Stimulated activated naive CD8-positive, alpha-beta T cell treated with anti-CD3 and anti-CD28 coated beads, Interleukin-15, Interleukin-2, amounts not matched to agents 100 ng/mL and 50 ng/mL, for 24 hours (primary cell): ENCODE results near the gene S100A6.

Experiments used
- H3K27ac Mint-ChIP-seq: one replicate; pipeline ENCODE4 v1.8.0; 2021; ENCODE audit warnings: mild to moderate bottlenecking, mixed read lengths
- H3K27me3 Mint-ChIP-seq: one replicate; pipeline ENCODE4 v1.8.0; 2021; ENCODE audit warnings: mixed read lengths
- H3K36me3 Mint-ChIP-seq: one replicate; pipeline ENCODE4 v1.8.0; 2021; ENCODE audit warnings: low read depth, mixed read lengths
- H3K4me1 Mint-ChIP-seq: one replicate; pipeline ENCODE4 v1.8.0; 2021; ENCODE audit warnings: low read depth, mixed read lengths
- H3K4me3 Mint-ChIP-seq: one replicate; pipeline ENCODE4 v1.8.0; 2021; ENCODE audit warnings: mild to moderate bottlenecking, mixed read lengths
- H3K9me3 Mint-ChIP-seq: one replicate; pipeline ENCODE4 v1.8.0; 2021; ENCODE audit warnings: mixed read lengths

Gene S100A6

DNA sequence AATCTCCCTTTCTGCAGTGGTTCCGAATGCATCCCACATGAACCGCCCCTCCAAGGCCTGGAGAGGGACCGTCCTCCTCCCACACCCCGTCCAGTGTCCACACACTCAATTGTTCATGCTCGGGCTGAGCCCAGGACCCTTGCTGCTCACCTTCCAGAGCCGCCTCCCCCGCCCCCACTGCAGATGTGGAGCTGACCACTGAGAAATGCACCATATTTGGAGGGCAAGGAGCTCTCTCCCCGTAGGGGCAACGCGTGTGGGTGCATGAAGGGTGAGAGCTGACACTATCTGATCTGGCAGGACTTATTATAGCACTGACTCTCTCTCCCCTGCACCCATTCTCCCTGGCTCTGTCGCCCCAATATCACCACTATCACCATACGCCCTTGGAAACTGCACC lies 17.3 kb upstream of the S100A6 start:
- H3K27me3 Mint-ChIP-seq, result no peaks in the 10 kb centered on the region
- H3K9me3 Mint-ChIP-seq, result no peaks in the 10 kb centered on the region
- H3K4me3 Mint-ChIP-seq, result no peak overlapping the region
- H3K27ac Mint-ChIP-seq, result no peak overlapping the region
- H3K4me1 Mint-ChIP-seq, result peaks cover 4% of the 10 kb centered on the region
- no peaks in the 10 kb centered on the region for H3K36me3 Mint-ChIP-seq

DNA sequence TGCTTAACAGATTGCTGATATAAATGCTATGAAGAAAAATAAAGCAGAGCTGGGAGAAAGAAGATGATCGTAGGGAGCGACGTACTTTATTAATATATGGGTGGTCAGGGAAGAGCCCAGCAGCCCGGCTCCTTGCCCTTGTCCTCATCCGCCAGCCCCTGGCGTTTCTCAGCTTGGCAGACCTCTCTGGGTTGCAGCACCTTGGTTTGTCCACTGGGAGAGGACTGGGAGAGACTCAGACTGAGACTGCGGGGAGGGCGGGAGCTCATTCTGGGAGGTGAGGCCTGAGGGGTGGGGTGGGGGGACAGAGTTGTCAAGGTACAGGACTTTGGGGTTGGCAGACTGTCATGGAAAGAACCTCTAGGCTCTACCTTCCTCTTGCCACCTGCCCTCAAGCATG lies 16.5 kb upstream of the S100A6 start:
- H3K27me3 Mint-ChIP-seq, result no peaks in the 10 kb centered on the region
- H3K36me3 Mint-ChIP-seq, result no peaks in the 10 kb centered on the region
- no peaks in the 10 kb centered on the region for H3K9me3 Mint-ChIP-seq
- peaks cover 4% of the 10 kb centered on the region for H3K4me1 Mint-ChIP-seq
- H3K27ac Mint-ChIP-seq, result no peak overlapping the region
- H3K4me3 Mint-ChIP-seq, result no peak overlapping the region

DNA sequence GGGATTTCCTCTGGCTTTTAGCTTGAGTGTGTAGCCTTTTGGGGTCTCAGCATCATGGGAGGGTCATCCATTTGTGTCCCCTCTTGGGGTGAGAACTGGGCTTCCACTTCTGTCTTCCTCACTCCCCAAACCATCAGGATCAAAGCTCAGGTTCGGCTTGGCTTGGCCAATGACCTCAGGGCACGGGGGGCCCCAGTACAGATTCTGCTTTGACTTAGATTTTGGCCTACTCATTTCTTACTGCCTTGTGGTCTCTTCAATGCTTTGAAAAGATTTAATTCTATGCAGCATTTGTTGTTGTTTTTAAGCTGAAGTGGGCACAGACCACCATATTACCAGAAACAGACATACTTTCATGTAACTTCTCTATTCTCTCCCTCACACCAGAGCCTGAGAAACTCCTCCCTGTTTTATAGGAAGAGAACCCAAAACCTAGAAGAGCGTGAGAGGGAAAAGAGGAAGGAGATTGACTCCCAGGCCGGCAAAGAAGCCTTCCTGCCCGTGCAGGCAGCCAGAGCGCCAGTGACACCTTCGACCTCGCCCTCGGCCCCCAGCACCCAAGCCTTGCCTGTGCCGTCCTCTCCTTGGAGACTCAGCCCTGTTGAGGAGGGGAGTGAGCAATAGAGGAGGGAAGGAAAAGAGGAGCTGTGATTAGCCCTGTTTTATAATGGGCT lies 15.2 kb upstream of the S100A6 start:
- Mint-ChIP-seq H3K4me3 (no peak overlapping the region), H3K27me3 (no peaks in the 10 kb centered on the region), H3K4me1 (peaks cover 11% of the 10 kb centered on the region), H3K27ac (no peak overlapping the region), H3K36me3 (no peaks in the 10 kb centered on the region), H3K9me3 (no peaks in the 10 kb centered on the region)

DNA sequence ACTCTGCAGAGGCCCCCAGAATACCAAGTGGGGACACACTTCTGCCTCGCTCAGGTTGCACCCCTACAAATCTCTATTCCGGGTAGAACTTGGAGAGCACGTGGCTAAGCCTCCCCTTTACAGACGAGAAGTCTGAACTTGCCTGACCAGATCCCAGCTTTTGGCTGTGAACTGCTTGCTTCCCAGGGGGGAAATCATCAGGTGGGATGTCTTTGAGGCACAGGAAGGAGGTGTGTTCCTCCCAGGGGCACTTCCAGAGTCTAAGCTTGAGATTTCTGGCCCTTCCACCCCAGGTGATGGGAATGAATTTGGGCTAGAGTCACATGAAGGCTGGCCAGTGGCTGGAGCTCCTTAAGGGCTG lies 14.6 kb upstream of the S100A6 start:
- H3K27me3 Mint-ChIP-seq, result no peaks in the 10 kb centered on the region
- H3K4me1 Mint-ChIP-seq, result peaks cover 17% of the 10 kb centered on the region
- no peaks in the 10 kb centered on the region for H3K36me3 Mint-ChIP-seq
- H3K27ac Mint-ChIP-seq, result no peak overlapping the region
- no peak overlapping the region for H3K4me3 Mint-ChIP-seq
- no peaks in the 10 kb centered on the region for H3K9me3 Mint-ChIP-seq

DNA sequence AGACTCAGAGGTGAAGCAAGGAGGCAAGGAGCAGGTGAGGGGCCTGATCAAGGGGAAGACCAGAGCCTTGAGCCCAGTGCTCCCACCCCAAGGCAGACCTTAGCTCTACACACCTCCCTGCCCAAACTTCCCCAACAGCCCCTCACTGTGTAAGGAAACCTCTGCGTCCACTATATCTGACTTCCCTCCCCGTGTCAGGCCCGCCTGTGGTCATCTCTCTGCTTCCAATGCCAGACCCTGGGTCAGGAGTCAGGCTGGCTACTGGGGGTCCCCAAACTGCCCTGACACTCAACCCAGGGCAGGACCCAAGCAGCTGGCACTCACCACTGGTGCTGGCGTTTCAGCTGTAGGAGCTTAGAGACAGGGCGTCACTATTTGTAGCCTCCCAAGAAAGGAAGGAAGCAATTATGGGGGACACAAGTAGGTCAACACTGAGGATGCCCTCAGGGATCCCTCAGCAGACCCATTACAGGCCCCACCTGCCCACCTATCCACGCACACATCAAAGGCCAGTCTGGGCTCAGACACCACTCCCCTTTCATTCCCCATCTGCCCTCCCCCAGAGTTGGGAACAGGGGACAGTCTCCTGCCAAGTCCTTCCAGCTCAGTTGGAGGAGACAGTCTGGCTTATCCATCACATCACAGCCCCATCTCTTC lies 14.1 kb upstream of the S100A6 start:
- Mint-ChIP-seq H3K4me1 (peaks cover 22% of the 10 kb centered on the region), H3K27me3 (no peaks in the 10 kb centered on the region), H3K36me3 (peaks cover under 1% of the 10 kb centered on the region), H3K27ac (no peak overlapping the region), H3K4me3 (no peak overlapping the region), H3K9me3 (no peaks in the 10 kb centered on the region)

DNA sequence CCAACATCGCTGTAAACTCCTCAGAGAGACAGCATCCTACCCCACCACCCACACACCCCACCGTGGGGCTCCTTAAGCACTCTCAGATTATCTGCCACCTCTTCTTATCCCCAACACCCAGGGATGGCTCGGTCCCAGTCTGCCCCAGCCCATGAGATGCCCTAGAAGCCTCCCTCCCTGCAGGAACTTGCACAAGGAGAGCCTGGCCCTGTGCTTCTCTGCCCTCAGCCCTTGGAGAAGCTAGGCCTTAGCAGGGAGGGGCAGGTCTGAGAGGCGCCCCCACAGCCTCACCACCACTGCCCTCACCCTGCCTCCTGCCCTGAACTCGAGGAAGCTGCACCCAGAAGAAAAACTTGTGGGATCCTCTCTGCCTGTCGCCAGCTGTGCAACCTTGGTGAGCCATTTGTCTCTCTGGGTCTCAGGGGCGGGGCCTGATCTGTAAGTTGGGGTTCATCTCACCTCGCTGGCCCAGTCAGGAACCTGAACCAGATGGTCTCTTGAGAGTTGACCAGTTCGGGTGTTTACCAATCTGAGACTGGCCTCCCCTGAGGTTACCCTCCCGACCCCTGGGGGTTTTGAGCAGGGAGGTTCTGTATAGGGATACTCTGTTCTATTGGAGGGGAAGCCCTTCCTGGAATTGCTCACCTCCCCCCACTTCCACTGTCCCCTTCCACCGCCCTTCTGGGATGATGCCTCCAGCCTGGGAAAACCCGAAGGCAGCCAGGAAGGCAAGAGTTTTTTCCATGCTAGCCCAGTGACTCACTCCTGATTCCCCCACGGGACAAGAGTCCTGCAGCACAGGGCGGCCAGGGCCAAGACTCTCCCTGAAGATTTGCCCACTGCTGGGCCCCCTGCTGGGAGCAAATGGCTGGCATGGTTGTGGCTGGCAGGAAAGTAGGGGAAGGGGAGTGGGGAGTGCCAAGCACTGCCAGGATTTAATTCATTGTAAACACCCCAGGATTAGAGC lies 13.2 kb upstream of the S100A6 start, which contains the start of gene S100A3:
Gene S100A3 (minus strand): TSS at position 537 of the 967 bp plus-strand sequence. CDS start 773 bp downstream, outside the sequence.
- Mint-ChIP-seq H3K9me3 (no peaks in the 10 kb centered on the region), H3K36me3 (peaks cover 3% of the 10 kb centered on the region), H3K27me3 (no peaks in the 10 kb centered on the region), H3K4me1 (peaks cover 30% of the 10 kb centered on the region), H3K4me3 (no peak within 1 kb of the TSS), H3K27ac (no peak within 1 kb of the TSS)

DNA sequence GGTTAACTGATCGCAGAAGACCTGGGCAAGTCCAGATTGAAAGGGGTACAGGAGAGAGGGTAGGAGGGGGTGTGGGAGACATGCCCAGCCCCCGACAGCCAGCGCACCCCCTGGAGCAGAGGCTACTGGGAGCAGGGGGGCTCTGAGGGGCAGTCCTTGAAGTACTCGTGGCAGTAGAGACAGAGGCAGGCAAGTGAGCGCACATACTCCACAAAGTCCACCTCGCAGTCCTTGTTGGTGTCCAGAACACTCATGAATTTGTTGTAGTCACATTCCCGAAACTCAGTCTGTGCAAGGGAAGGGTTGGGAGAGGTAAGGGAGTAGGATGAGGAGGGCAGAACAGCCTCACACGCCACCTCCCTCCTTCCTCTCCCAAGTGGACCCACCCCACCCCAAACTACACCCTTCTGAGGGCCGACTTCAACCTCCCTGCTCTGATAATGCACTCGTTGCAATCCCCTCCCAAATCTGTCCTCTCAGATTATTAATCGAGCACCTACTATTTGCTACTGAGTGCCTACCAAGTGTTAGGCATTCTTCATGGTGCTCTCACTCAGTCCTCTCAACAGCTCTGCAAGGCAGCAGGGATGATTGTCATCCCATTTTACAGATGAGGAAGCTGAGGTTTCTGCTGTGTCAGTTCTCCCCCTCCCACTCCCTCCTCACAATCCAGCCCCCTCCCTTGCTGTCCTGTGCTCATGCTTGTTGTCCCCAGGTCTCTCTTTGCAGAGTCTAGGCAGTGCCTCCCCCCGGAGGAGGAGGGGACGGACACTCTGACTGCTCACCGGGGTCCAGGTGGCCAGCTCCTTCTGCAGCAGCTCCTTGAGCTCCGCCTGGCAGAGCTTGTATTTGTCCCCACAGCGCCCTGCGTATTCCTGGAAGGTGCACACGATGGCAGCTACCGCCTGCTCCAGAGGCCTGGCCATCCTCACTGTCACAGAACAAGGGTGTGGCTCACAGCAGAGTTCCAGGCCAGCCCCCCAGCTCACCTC lies 12.1 kb upstream of the S100A6 start:
- Mint-ChIP-seq H3K4me3 (no peak overlapping the region), H3K27me3 (no peaks in the 10 kb centered on the region), H3K36me3 (peaks cover 10% of the 10 kb centered on the region), H3K9me3 (no peaks in the 10 kb centered on the region), H3K27ac (no peak overlapping the region), H3K4me1 (peaks cover 42% of the 10 kb centered on the region)

DNA sequence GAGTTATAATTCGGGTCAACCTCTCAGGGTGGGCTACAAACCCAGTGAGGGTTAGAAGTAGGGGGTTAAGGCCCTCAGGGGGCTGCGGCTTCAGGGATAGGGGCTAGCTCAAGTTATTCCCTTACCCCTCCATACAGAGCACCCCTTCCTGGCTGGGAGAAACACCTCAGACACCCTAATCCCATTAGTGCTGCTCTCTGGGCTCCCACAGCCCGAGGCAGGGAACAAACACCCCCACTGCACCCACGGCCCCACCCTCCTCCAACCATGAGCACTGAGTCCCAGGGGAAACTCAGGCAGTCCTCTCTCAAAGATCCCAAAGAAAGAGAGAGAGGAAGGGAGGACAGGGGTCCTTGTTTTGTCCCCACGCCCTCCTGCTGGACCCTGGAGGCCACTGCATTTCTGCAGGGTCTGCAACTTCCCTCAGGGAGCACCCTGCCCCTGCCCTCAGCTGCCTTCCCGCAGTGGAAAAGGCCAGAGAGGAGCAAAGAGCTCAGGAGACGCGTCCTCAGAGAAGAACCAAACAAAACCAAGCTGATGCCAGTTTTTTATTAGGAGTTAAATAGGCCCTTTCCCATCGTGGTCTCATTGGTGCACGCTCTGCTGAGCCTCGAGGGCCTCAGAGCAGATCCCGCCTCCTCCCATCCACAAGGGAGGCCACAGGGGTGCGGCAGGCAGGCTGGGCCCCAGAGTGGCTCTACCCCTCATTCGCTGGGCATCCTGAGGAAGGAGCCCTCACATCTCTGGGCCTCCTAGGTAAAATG lies 11.2 kb upstream of the S100A6 start:
- Mint-ChIP-seq H3K4me3 (no peak overlapping the region), H3K27me3 (no peaks in the 10 kb centered on the region), H3K27ac (no peak overlapping the region), H3K36me3 (peaks cover 10% of the 10 kb centered on the region), H3K4me1 (peaks cover 51% of the 10 kb centered on the region), H3K9me3 (no peaks in the 10 kb centered on the region)

DNA sequence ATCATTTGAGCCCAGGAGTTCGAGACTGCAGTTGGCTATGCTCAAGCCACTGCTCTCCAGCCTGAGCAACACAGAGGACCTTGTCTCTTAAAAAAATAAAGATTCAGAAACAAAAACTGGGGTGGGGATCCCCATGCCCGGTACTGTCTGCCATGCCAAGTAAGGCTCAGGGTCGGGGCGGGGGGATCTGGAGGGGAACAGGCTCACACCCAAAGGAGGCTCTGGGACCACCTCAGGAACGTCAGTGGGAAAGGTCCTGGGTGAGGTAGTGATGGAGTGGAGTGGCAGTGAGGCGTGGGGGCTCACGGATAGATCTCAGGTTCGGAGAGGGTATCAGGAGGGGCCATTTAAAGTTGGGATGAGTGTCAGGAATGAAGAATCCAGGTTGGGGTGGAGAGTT lies 10.6 kb upstream of the S100A6 start:
- Mint-ChIP-seq H3K36me3 (peaks cover 10% of the 10 kb centered on the region), H3K27me3 (no peaks in the 10 kb centered on the region), H3K9me3 (no peaks in the 10 kb centered on the region), H3K27ac (no peak overlapping the region), H3K4me1 (peaks cover 57% of the 10 kb centered on the region), H3K4me3 (no peak overlapping the region)

DNA sequence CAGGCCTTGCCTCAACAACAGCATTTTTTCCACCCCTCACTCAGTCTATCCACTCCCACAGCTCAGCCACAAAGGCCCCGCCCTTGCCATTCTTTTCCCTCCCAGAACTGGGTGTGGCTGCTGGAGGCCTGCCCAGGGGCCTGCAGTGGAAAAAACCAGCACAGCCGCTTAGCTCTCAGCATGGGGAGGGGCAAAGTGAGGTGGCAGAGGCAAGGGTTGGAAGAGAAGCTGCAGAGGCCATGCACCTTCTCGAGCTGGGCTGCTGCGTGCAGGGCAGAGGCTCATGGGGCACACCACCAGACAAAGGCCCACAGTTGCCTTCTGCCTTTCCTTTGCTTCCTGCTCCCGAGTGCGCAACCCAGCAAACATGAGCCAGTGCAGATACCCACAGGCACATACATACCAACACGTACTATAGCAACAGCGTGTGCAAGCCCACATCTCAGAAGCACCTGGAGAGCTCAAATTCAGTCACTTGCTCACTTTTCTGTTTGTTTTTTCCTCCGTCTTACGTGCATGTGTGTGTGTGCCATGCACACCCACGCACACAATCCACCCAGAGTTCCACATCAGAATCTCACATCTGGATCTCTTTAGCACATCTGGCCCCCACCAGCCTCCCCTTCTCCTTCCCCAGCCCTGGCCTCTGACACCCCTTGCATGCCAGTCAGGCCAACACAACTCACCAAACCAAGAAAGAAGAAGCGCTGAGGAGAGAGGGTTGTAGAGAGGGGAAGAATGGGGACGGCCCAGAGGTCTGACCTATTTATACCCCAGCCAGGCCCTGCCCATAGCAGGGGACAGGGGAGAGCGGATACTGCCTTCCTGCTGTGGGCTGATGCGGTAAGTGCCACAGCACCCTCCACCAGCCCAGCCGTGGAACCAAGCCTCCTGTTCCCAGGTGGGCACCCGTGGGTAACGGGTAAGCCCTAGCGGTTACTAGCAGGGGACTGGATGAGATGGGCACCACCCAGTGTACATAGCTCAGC lies 9.6 kb upstream of the S100A6 start, which contains the start of gene S100A4:
Gene S100A4 (minus strand): TSS at position 740 of the 989 bp plus-strand sequence. CDS start 1,012 bp downstream, outside the sequence.
- H3K36me3 Mint-ChIP-seq, result peaks cover 10% of the 10 kb centered on the region
- H3K4me1 Mint-ChIP-seq, result peaks cover 67% of the 10 kb centered on the region
- H3K9me3 Mint-ChIP-seq, result no peaks in the 10 kb centered on the region

DNA sequence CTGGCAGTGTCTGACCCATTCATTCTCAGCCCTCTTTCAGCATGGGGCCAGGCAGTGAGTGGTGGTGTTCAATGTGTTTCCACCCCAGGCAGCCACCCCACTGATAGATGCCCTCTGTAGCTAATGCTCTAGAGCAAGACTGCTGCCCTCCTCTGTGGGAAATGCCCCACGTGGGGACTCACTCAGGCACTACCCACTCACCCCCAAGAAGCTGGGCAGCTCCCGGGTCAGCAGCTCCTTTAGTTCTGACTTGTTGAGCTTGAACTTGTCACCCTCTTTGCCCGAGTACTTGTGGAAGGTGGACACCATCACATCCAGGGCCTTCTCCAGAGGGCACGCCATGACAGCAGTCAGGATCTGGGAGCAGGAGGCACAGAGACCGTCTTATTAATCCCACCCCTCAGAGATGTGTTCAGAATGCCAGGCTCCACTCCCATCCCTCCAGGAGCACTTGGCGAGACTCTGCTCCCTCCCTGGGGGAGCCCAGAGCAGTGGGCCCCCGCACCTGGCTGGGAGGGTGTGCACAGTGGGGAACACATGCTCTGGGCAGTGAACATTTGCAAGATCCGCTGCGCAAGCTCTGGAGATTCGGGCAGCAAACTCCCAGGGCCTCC lies 8.8 kb upstream of the S100A6 start:
- H3K4me1 Mint-ChIP-seq, result peaks cover 75% of the 10 kb centered on the region
- H3K4me3 Mint-ChIP-seq, result peak overlapping the region; percentile 92
- H3K27ac Mint-ChIP-seq, result peak overlapping the region; percentile 99
- H3K27me3 Mint-ChIP-seq, result no peaks in the 10 kb centered on the region
- no peaks in the 10 kb centered on the region for H3K9me3 Mint-ChIP-seq
- H3K36me3 Mint-ChIP-seq, result peaks cover 10% of the 10 kb centered on the region

More for the DNA sequence above, 9.6 kb upstream of the S100A6 start, which contains the start of gene S100A4:
- H3K4me3 Mint-ChIP-seq, result peak within 1 kb of the TSS; percentile 92
- H3K27me3 Mint-ChIP-seq, result no peaks in the 10 kb centered on the region
- H3K27ac Mint-ChIP-seq, result peak within 1 kb of the TSS; percentile 99

DNA sequence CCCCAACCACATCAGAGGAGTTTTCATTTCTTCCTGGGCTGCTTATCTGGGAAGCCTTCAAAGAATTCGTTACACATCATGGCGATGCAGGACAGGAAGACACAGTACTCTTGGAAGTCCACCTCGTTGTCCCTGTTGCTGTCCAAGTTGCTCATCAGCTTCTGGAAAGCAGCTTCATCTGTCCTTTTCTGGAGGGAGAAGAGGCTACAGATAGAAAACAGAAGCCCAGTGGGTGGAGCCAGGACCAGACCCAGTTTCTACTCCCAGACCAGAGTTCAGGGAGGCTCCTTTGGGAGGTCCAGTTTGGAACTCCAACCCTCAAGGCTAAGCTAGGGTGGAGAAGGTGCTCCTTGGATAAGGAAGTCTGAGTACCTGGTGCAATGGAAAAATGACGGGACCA lies 7.9 kb upstream of the S100A6 start:
- Mint-ChIP-seq H3K4me1 (peaks cover 77% of the 10 kb centered on the region), H3K27me3 (no peaks in the 10 kb centered on the region), H3K4me3 (peak overlapping the region; percentile 92), H3K27ac (peak overlapping the region; percentile 99), H3K36me3 (peaks cover 10% of the 10 kb centered on the region), H3K9me3 (no peaks in the 10 kb centered on the region)
